Hindlimb muscle (tissue), 1 donor: Measurements from ENCODE around the gene TIAL1. TPM values are rescaled to one million over a fixed set of nuclear protein-coding genes. Genes with fewer than 3 reads are reported as not detected.

Source experiments
- DNase-seq: peaks from one replicate; pipeline ENCODE4 v3.0.0-alpha.2; 2013
- polyA plus RNA-seq: library from polyadenylated mRNA; unstranded; fragments of 120-200 nt; gene quantifications from one replicate; pipeline ENCODE4 v1.2.1, GENCODE V29; 2013; ENCODE audit not compliant: insufficient read length

The TIAL1 gene
- polyA plus RNA-seq, 1 donor: 104 TPM

DNA sequence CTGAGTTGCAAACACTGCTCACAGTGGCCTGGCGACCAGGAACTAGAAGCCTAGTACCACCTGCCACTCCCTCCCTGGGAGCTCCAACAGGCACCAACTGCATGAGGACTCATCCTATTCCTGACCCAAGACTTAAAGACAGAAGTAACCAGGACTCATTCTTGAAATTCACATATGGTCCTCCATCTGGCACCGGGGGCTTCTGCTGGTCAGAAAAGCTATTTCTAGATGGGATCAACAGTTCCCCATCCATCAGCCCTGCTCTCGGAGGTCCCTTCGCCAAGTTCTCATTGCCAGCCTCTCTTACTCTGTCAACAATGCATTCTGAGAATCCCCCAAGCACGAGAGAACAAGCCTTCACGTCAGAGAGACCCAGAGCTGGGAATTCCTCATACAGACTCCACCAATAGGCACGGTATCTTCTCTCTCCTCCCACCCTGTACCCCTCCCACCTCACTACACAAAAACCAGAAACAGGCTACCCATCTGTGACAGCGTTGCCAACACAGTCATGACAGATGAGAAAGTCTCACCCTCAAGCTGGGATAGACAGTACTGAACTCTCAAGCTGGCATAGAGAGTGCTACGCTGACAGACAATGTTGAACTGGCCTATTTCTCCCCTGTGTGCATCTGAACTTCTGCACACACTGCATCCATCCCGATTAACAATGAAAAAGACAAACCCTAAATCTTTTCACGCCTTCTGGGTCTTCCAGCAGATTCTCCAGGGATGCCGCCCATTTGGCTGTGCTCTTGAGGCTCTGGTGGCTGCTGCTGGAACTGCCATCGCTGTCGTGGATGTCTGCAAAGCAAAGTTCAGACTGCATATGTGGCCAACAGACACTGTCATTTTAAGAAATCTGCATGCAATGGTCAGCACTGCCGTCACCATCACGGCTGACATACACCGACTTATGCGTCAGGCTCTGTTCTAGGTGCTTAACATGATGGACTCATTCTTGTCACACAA is 69.9 kb downstream of the TIAL1 start:
- no peak for DNase-seq

GRCh38 chr10:119526149-119526548 is 70.6 kb downstream of the TIAL1 start:
- DNase-seq: no peak

- no peak for DNase-seq
These were observed 71.6 kb downstream of the TIAL1 start for GRCh38 chr10:119525116-119525515.

- DNase-seq: no peak
These were observed 72.1 kb downstream of the TIAL1 start for GRCh38 chr10:119524720-119525070.

DNA sequence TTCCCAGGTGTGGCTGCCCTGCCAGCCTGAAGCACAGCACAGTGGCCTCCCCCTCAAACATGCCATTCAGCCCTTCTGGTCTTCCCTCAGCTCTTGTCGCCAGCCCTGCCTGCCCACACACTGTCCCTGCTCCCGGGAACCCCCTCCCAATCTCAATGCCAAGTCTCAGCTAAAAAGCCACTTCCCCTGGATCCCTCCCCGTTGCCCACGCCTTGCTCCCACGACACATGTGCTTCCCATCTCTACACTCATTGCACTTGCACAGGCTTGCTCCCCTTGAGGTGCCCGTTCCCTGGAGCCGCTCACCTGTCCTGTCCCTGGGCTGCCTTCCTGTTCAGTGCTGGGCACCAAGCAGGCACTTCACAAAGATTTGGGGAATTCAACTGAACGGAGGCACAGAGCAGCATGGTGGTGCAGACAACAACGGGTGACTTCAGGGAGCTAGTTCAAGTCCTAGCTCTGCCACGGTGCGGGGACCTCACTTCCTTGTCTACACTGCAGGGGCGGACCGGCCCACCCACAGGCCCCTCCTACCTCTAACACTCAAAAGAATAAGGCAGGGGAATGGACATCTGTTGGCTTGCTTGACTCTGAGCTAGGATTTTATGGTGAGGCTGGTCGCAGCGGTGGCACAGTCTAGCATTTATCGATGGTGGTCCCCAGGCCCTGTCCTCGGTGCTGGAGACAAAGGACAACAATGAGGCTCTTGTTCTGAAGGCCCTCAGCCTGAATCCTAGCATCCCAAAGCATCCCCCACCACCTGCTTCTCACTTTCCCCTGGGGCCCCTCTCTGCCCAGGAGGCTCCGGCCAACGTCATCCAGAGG is 72.7 kb downstream of the TIAL1 start:
- no peak for DNase-seq

Other genes starting within 250 kb of the TIAL1 start
- gene RGS10, start 54.2 kb downstream of the TIAL1 start, polyA plus RNA-seq: 35.5 TPM
- gene BAG3, start 54.4 kb upstream of the TIAL1 start, polyA plus RNA-seq: 47.0 TPM
- 15.0 TPM for gene INPP5F, start 129.1 kb upstream of the TIAL1 start, polyA plus RNA-seq